Femur (tissue), 1 donor: ENCODE results near the gene PEX7.
"Not testable (repeated sequence)": the region's sequence is repeated elsewhere in the genome, so short reads cannot be mapped to it uniquely, and the experiment has no call there.

ENCODE experiments used
- DNase-seq: peaks from one replicate; pipeline ENCODE4 v3.0.0-alpha.2; 2017

The PEX7 gene, protein sequence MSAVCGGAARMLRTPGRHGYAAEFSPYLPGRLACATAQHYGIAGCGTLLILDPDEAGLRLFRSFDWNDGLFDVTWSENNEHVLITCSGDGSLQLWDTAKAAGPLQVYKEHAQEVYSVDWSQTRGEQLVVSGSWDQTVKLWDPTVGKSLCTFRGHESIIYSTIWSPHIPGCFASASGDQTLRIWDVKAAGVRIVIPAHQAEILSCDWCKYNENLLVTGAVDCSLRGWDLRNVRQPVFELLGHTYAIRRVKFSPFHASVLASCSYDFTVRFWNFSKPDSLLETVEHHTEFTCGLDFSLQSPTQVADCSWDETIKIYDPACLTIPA

DNA sequence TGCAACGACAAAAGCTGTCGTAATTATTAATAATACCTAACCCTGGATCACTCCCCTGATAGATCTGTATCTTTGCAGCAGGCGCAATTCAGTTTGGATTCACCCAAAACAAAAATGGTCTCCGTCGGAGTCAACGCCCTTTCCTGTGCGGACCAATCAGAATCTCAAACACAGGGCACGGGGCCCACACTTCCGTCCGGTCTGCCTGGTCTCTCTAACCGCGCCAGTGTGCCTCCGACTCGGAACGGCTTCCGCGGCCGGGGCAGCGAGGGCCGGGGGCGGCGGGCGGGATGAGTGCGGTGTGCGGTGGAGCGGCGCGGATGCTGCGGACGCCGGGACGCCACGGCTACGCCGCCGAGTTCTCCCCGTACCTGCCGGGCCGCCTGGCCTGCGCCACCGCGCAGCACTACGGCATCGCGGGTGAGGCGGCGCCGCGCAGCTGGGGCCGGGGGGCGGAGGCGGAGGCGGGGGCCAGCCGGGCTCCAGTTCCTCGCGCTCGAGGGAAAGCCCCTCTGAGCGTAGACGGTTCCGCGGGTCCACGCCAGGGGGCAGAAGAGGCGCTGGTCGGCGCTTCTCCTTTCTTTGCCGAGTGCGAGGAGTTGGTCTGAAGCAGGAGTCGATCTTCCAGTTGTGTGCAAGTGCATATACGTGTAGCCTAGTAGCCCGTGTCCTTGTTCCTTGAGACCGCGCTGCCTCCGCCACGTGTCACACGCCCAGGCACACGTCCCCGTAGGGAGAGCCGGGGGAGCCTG lies at the start of gene PEX7:
Gene PEX7, plus strand, starts transcription at position 217 of the 752 bp plus-strand sequence. Its CDS starts 74 bp downstream, at position 291.
- peak; percentile 96 for DNase-seq

DNA sequence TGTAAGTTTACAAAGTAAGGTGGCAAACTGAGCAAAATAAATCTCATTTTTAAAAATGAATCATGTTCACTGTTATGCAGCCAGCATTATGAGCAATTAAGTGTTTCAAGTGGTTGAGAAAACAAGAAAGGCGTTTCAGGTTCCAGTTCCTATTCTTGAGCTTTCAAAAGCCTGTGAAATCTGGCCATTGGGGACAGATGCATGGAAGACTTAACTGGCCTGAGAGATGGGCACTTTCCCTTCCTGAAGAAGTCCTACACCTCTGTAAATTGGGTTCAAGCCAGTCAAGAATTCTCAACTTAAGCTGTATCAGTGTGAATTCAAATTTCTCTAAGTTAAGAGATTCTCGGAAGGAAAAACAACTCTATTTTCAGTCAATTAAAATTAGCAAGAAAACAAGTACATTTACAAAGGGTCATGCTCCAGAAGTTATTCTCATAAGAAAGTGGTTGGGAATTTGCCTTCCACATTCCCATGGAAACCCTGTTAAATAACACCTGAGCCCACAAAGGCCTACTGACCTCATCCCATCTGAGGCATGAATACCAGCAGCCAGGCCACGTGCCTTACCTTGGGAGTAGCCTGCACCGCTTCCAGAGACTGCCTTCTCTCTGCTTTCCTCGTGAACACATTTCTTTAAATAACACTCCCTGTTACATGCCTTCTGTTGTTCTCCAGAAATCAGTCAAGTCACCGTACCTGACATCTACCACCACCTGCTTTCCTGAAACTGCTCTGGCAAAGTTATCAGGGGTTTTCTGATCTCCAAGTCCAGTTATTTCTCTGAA lies 49.5 kb upstream of the PEX7 start:
- no peak for DNase-seq

DNA sequence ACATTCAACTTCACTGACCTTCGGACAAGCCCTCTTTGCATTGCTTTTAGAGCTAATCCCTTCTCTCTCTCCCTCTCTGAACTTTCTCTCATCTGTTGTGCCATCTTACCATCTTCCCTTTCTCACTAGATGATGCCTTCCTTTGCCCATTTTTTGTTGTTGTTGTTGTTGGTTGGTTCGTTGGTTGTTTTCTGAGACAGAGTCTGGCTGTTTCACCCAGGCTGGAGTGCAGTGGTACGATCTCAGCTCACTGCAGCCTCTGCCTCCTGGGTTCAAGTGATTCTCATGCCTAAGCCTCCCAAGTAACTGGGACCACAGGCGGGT lies 49.0 kb upstream of the PEX7 start:
- no peak for DNase-seq

DNA sequence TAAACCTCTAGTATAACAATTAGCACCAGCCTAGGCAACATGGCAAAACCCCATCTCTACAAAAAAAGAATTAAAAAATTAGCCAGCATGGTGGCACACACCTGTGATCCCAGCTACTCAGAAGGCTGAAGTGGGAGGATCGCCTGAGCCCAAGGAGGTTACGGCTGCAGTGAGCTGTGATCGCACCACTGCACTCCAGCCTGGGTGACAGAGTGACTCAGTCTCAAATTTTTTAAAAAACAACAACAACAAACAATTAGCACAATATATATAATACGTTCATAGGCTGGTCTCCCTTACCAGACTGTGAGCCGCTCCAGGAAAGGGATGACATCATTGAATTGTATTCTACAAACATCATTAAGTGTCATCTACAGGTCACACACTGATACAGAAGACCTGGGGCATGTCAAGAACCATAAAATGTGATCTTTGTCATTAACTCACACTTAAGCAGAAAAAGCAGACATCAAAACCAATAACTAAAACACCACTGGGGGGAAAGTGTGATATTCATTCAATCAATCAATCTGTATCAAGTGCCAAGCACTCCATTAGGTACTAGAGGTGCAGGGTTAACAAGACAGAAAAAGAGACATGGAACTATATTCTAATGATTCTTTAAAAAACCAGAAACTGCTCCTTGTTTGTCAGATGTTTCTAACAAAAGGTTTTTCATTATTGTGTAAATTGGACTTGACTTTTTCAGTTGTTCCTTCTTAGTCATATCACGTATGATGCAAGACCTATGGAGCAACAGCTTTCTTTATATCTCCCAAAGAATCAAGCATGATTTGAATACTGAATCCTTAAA lies 48.0 kb upstream of the PEX7 start:
- DNase-seq, result no peak

DNA sequence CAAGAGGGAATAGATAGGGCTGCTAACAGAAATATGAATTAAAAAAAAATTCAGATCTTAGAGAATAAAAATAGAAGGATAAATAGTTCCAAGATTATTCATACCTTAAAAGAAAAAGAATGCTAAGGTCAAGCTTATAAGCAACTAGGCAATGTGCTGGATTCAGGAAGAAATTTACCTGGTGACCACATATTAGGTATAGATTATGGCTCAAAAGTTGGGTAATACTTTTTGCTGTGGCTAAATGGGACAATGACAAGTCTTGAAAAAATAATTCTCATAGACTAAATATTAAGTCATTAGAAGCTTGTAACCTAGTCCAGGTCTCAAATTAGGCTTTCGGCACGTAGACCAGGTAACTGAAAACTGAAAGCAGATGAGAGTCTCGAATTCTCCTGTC lies 47.3 kb upstream of the PEX7 start:
- DNase-seq, result no peak

DNA sequence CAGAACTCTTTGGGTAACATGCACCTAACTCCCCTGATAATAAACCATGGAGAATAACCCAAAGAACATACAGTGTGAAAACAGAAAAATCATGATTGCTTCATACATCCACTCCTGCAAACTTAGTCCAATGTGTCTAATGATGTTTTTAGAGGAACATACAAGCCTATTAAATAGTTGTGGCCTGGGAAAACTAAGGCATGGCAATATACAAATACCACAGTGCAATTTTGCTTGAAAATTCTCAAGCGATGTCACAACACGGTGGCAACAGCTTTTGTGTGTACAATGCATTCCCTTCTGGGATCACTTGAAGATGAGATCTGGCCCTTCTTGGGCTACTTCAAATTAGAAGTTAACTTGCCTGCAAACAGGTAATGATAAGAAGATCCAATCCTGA lies 46.8 kb upstream of the PEX7 start:
- DNase-seq, result no peak

DNA sequence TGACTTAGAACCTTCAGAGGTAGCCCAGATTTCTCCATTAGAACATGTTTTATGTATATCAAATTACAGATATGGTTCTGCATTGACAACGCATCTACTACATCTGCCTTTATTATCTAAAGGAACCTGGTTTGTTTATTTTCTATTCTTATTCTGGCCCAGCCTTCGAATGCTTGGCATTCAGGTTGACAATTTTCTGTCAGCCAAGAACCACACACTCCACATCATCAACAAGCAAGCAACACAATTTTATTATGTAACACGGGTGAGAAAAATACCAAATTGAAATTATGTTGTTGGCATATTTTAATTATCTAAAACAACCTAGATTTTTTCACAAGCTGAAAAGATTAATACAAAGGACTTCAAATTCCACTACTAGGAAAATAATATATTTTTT lies 44.7 kb upstream of the PEX7 start:
- no peak for DNase-seq

DNA sequence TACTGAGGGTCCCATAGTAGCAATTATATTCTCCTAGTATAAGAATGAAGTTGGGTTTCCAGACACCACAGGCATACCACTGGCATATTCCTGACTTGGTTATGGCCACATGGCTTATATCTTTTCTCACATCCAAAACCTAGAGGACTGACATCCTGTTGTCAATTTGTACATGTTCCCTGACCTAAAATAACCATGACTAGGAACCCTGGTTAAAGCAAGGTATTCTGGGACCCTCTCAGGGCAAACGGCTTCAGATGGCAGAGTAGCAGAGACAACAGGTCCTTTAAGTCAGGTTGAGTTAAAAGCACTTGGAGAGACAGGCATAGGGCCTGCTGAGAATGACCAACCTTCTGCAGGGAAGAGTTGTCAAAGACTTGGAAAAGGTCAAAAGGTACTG lies 42.7 kb upstream of the PEX7 start:
- no peak for DNase-seq

DNA sequence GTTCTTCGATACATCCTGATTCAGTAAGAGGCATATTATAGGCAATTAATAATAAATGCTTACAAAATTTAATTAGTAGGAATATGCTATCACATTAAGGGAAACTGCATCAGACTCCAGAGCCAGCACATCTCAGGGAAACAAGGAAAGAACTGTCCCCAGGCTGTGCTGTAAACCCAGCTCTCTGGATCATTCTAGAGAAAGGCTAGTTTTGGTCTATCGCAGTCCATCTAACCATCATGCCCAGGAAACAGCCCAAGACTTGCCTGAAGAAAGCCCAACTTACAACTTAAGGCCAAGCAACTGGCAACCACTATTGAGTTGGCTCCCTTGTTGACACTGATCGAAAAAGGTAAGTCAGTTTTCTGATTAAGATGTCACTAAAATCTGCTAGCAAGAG lies 41.4 kb upstream of the PEX7 start:
- no peak for DNase-seq

DNA sequence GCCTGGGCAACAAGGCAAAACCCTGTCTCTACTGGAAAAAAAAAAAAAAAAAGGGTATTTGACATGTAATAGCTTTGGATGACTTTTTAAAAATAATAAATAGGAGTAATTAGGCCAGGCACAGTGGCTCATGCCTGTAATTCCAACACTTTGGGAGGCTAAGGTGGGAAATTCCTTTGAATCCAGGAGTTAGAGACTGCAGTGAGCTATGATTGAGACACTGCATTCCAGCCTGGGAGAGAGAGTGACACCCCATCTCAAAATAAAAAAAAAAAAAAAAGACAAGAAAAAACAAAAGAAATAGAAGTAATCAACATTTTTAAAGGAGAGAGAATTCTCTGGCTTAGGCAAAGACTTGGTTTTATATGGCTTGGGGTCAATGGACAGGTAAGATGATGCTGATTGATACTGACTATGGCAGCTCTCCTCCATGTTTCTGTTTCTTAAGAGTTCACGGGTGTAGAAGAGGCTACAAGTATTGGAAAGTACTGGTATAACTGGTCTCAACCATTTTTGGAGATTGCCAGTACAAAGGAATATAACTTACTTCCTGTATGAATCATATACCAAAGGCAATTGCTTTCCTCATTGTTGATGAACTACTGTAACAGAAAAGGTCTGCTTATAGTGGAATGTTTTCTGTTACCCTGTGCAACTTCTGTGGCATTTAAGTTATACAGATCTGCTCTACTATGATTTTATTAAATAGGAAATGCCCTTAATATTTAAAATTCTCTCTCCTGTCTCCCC lies 40.2 kb upstream of the PEX7 start:
- no peak for DNase-seq

DNA sequence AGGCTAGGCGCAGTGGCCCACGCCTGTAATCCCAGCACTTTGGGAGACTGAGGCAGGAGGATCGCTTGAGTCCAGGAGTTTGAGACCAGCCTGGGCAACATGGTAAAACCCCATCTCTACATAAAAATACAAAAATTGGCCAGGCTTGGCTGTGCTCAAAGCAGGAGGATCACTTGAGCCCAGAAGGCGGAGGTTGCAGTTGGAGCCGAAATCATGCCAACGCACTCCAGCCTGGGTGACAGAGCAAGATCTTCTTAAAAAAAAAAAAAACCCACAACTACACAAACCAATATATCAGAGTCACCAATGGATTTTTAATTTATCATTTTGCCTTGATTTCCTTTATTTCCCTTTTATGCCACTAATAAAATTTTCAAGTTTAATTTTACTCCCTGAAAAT lies 39.4 kb upstream of the PEX7 start:
- no peak for DNase-seq

DNA sequence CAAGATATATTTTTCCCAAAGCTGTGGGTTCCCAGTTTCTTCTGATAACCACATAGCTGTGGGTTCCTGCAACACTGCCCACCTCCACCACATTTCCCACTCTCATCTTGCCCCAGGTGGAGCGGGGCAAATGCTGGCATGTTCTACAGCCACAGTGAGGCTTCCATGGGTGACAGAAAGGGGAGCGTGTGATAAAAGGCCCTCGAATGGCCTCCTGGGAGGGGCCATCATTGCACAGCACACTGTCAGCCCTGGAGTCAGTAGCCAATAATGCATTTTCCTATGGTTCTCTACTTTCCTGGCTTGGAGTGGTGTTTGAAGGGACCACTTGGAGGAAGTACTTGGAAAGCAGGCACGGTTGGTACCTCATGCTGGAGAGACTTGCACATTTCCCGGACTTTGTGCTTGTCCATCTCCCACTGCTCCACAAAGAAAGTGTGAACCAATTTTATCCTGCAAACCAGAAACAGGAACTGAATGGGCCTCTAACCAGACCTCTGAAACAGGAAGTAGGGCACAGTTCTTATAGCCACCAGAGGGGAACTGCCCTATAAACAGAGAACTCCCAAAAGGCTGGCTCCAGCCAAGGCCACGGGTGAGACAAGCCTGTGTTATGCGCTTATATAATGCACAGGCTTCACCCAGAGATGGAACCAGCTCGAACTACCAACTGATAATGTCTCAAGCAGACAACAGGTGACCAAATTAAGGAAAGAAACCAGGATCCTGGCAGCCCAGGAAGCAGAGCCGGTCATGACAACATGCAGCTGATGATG lies 38.7 kb upstream of the PEX7 start:
- peak; percentile 33 for DNase-seq

DNA sequence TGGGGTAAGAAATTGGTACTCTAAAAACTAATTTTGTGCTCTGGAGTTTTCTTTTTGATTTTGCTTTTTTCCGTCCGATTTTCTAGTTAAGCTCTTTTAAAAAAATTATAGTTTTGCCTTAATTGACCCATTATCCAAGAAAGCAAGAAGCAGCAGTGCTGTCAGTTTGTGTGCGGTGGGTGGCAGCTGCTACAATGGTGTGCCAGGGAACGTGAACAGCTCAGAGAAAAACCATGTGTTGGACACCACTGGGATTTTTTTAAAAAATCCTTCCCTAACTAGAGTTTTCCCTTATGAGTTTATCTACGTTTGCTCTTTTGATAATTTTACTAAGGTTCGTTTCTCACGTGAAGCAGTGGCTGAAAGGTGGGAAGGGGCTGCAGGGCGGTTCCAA lies 38.1 kb upstream of the PEX7 start:
- DNase-seq, result no peak

DNA sequence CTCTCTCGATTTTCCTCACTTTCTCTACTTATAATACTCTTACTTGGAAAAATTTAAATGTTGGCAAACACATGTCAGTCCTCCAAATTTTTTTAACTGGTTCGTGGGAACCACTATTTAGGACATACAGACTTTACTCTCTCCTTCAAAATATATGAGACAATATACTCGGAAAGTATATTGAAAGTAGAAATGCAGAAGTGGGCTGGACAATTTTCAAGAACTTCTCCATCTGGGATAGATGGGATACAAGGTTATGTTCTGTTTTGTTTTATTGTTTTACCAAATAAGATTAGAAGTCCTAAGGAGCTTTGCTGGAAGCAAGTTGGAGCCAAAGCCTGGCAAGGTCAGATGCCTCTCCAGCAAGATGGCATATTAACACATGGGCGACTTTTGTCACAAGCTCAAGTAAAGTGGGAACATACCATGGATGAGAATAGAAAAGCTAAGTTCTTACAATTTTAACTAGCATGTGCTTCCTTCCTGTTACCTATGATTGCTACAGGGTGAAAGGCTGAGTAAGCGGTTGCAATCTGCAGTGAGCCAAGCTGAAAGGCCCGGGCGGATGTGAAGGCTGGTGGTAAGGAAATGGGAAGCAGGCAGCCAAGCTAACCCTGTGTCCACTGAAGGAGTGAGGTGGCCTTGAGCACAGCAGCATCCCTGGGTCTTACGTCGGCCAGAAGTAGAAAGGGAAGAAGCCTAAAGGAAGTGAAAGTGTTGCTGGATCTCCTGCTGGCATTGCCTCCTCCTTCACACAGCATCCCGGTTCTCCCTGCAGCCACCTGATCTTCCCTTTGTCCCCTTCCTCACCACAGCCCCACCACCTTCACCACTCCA lies 37.3 kb upstream of the PEX7 start:
- DNase-seq, result peak; percentile 55

DNA sequence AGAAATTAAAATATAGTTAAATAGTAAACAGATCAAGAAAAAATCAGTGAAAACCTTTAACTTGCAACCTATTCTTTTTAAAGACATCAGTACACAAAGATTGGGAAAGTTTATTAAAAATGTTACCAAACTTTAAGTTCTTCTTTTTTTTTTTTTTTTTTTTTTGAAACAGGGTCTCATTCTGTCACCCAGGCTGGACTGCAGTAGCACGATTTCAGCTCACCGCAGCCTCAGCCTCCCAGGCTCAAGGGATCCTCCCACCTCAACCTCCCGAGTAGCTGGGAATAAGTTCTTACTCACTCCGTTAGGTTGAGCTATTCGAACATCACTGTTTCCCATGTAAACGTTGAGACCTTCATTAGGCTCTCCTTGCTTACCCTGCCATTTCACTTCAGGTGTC lies 35.7 kb upstream of the PEX7 start:
- DNase-seq, result no peak

DNA sequence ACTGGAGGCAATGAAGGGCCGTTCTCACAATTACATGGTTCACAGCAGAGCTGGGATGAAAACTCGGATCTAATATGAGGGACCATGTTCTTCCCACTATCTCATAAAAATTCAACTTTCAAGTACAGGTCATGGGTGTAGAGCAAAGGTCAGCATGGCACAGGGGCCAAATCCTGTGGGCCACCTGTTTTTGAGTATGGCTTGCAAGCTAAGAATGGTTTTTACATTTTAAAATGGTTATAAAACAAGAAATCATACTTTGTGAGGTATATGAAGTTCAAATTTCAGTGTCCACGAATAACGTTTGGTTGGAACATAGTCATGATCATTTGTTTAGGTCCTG lies 34.7 kb upstream of the PEX7 start:
- no peak for DNase-seq

DNA sequence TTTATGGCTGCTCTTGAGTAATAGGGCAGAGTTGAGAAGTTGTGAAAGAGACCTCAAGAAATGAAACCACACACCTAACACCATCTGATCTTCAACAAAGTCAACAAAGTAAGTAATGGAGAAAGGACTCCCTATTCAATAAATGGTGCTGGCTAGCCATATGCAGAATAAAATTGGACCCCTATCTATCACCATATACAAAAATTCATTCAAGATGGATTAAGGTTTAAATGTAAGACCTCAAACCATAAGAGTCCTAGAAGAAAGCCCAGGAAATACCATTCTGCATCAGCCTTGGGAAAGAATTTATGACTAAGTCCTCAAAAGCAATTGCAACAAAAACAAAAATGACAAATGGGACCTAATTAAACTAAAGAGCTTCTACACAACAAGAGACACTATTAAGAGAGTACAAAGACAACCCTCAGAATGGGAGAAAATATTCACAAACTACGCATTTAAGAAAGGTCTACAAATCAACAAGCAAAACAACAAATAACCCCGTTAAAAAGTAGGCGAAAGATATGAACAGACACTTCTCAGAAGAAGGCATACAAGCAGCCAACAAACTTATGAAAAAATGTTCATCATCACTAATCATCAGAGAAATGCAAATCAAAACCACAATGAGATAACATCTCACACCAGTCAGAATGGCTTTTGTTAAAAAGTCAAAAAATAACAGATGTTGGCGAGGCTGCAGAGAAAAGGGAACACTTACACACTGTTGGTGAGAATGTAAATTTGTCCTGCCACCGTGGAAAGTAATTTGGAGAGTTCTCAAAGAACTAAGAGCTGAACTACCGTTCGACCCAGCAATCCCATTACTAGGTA lies 34.1 kb upstream of the PEX7 start:
- no peak for DNase-seq

DNA sequence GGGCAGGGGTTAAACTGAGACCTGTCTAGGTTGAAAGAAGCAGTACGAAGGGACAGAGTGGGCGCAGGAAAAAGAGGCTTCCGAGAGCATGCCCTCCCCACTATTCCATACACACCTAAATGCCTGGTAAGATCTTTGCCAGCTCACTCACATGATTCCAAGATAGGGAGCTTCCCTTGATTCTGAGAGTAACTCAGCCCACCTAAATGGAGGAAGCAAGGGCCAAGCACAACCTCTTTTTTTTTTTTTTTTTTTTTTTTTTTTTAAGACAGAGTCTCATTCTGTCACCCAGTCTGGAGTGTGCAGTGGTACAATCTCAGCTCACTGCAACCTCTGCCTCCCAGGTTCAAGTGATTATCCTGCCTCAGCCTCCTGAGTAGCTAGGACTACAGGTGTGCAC lies 33.0 kb upstream of the PEX7 start:
- DNase-seq, result not testable (repeated sequence)

DNA sequence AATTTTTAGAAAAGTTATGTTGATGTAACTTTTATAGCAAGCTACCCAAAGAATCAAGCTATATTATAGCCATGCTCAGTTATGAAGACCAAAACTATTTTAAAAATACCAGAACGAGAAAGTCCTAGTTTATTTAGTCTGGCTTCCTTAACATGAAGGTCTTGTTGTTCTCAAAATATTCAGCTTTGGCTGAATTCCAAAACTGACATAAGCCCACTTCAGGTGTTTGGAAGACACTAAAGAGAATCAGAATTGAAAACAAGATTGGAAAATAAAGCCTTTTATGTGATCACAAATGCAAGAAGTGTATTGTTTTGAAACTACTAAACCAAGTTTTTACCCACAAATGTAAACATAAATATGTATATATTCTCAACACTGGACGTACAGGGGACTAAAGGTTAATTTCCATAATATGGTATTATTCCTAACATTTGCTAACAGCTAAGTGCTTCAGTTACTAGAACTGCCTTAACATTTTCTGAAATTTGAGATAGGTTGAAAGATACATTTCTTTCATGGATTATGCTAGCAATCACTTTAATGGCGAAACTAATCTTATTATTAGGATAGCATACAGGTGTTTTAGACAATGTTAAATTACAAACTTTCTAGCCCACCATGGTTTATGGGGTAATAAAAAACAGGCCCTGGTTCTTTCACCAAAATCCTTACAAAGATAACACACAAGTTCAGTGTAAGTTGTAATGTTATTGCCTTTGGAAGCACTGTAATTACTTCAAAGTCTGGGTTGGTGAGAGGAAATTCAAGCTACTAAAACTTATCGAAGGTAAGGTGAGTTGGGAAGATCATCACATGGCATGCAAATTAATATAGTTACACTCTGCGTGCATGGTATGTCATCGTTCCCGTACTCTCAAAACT lies 31.7 kb upstream of the PEX7 start:
- DNase-seq, result no peak
